Activated CD8-positive, alpha-beta memory T cell treated with anti-CD3 and anti-CD28 coated beads for 48 hours (primary cell): ENCODE measurements around the gene SLC7A6.
"Not testable (repeated sequence)": the region's sequence is repeated elsewhere in the genome, so short reads cannot be mapped to it uniquely, and the experiment has no call there.

Source experiments
- DNase-seq, 3 experiments: peaks; one replicate each; pipeline ENCODE4 v3.0.0-alpha.2; 2020; ENCODE audit warnings: low read depth in 2 of 3, low spot score in 2 of 3

Gene SLC7A6

GRCh38 chr16:68281368-68282063 is 17.2 kb downstream of the SLC7A6 start:
- DNase-seq: no peak

GRCh38 chr16:68282064-68282452 is 17.7 kb downstream of the SLC7A6 start:
- no peak for DNase-seq

- no peak for DNase-seq
Observed at GRCh38 chr16:68283346-68283745, 19.0 kb downstream of the SLC7A6 start.

- no peak for DNase-seq
Observed at GRCh38 chr16:68283801-68284598, 19.7 kb downstream of the SLC7A6 start.

- DNase-seq: no peak
Observed at GRCh38 chr16:68284847-68285246, 20.5 kb downstream of the SLC7A6 start.

GRCh38 chr16:68285683-68286082 is 21.4 kb downstream of the SLC7A6 start:
- DNase-seq: no peak

GRCh38 chr16:68286153-68287074 is 22.1 kb downstream of the SLC7A6 start:
- no peak for DNase-seq

GRCh38 chr16:68287276-68288251 is 23.2 kb downstream of the SLC7A6 start:
- no peak for DNase-seq

- no peak for DNase-seq
Observed at GRCh38 chr16:68288252-68288650, 23.9 kb downstream of the SLC7A6 start.

GRCh38 chr16:68288796-68289195 is 24.5 kb downstream of the SLC7A6 start:
- DNase-seq: not testable (repeated sequence)

- DNase-seq: no peak
Observed at GRCh38 chr16:68289202-68289601, 24.9 kb downstream of the SLC7A6 start.

- peak in 1 of 3 experiments; percentile 61 for DNase-seq
Observed at GRCh38 chr16:68289621-68290329, 25.4 kb downstream of the SLC7A6 start.

- DNase-seq: no peak
Observed at GRCh38 chr16:68290450-68290849, 26.1 kb downstream of the SLC7A6 start.

GRCh38 chr16:68291227-68291626 is 26.9 kb downstream of the SLC7A6 start:
- no peak for DNase-seq

- no peak for DNase-seq
Observed at GRCh38 chr16:68292425-68292824, 28.1 kb downstream of the SLC7A6 start.

GRCh38 chr16:68296291-68296690 is 32.0 kb downstream of the SLC7A6 start:
- DNase-seq: no peak

GRCh38 chr16:68296693-68297092 is 32.4 kb downstream of the SLC7A6 start:
- DNase-seq: no peak

GRCh38 chr16:68297908-68298307 is 33.6 kb downstream of the SLC7A6 start:
- DNase-seq: no peak

GRCh38 chr16:68298312-68298711 is 34.0 kb downstream of the SLC7A6 start:
- DNase-seq: no peak
